ENCODE measurements around the gene CHGA. TPM values are rescaled to one million over a fixed set of nuclear protein-coding genes. Genes with fewer than 3 reads are reported as not detected.

Gene CHGA
- polyA plus RNA-seq, 1 experiment: not detected

- Histone ChIP-seq H3K27me3 (ENCODE audit: control insufficient read depth, insufficient read depth, low read length) (no peaks in the 10 kb centered on the region), H3K9me3 (ENCODE audit: control insufficient read depth, insufficient read depth, low read length) (no peaks in the 10 kb centered on the region), H3K4me3 (ENCODE audit: low read depth, low read length) (no peak overlapping the region), H3K27ac (ENCODE audit: low read depth, low read length) (no peak overlapping the region)
- TF ChIP-seq, protein P1, sequence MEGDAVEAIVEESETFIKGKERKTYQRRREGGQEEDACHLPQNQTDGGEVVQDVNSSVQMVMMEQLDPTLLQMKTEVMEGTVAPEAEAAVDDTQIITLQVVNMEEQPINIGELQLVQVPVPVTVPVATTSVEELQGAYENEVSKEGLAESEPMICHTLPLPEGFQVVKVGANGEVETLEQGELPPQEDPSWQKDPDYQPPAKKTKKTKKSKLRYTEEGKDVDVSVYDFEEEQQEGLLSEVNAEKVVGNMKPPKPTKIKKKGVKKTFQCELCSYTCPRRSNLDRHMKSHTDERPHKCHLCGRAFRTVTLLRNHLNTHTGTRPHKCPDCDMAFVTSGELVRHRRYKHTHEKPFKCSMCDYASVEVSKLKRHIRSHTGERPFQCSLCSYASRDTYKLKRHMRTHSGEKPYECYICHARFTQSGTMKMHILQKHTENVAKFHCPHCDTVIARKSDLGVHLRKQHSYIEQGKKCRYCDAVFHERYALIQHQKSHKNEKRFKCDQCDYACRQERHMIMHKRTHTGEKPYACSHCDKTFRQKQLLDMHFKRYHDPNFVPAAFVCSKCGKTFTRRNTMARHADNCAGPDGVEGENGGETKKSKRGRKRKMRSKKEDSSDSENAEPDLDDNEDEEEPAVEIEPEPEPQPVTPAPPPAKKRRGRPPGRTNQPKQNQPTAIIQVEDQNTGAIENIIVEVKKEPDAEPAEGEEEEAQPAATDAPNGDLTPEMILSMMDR (IDR thresholded peaks at IDR 0.05; ENCODE audit: low read depth, low read length): no peak
- POLR2A ChIA-PET: no interaction called here
- DNase-seq (ENCODE audit: low read depth, low spot score): no peak
- CTCF ChIA-PET: interaction anchor here (1.4 to 5.2 kb wide), 6 partner anchors 155 to 225 kb away, joined by 6 to 58 read pairs (median 15); no protein-coding TSS in a partner anchor
Observed at GRCh38 chr14:92953526-92953925, 30.6 kb downstream of the CHGA start.

DNA sequence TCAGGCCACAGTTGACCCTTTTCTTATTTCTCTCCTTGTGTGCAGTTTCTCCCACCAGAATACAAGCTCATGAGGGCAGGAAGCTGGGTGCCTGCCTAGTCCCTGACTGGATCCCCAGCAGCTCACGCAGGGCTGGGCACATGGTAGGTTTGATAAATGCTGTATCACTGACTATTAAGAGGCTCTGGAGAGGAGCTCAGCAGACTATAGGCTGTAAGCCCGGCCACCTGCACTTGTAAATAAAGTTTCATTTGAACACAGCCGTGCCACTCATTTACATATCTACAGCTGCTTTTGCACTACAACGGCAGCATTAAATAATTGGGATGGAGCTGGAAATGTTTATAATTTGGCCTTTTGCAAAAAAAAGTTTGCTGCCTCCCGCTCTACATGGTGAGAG lies 32.0 kb downstream of the CHGA start:
- H3K4me3 ChIP-seq (ENCODE audit: low read depth, low read length): no peak overlapping the region
- TF ChIP-seq, protein P1 (IDR thresholded peaks at IDR 0.05; ENCODE audit: low read depth, low read length): no peak
- H3K27ac ChIP-seq (ENCODE audit: low read depth, low read length): no peak overlapping the region
- DNase-seq (ENCODE audit: low read depth, low spot score): no peak
- ChIA-PET POLR2A (no interaction called here), CTCF (interaction anchor here (1.2 to 5.2 kb wide), 4 partner anchors 158 to 224 kb away, joined by 6 to 58 read pairs (median 22); no protein-coding TSS in a partner anchor)
- no peaks in the 10 kb centered on the region for H3K27me3 ChIP-seq (ENCODE audit: control insufficient read depth, insufficient read depth, low read length)
- no peaks in the 10 kb centered on the region for H3K9me3 ChIP-seq (ENCODE audit: control insufficient read depth, insufficient read depth, low read length)

DNA sequence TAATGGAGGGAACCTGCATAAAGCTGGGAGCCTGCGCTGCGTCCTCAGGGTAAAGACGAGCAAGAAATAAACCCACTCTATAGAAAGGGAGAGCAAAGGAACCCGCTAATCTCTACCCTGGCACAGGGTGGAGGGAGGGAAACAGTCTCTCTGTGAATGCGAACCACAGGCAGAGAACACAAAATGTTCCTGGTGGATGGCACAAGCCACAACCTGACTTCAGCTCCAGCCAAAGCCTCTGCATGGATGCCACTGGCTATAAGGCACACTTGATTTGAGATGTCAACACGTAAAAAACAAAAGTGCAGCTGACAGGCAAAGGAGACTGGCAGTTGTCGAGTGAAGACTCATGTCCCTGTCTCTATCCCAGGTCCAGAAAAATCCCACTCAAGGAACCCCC lies 32.4 kb downstream of the CHGA start:
- CTCF ChIA-PET: interaction anchor here (1.2 to 5.2 kb wide), 4 partner anchors 158 to 223 kb away, joined by 6 to 58 read pairs (median 22); no protein-coding TSS in a partner anchor
- DNase-seq (ENCODE audit: low read depth, low spot score): no peak
- no peaks in the 10 kb centered on the region for H3K27me3 ChIP-seq (ENCODE audit: control insufficient read depth, insufficient read depth, low read length)
- TF ChIP-seq, protein P1 (IDR thresholded peaks at IDR 0.05; ENCODE audit: low read depth, low read length): no peak
- POLR2A ChIA-PET: no interaction called here
- H3K27ac ChIP-seq (ENCODE audit: low read depth, low read length): no peak overlapping the region
- no peaks in the 10 kb centered on the region for H3K9me3 ChIP-seq (ENCODE audit: control insufficient read depth, insufficient read depth, low read length)
- no peak overlapping the region for H3K4me3 ChIP-seq (ENCODE audit: low read depth, low read length)

DNA sequence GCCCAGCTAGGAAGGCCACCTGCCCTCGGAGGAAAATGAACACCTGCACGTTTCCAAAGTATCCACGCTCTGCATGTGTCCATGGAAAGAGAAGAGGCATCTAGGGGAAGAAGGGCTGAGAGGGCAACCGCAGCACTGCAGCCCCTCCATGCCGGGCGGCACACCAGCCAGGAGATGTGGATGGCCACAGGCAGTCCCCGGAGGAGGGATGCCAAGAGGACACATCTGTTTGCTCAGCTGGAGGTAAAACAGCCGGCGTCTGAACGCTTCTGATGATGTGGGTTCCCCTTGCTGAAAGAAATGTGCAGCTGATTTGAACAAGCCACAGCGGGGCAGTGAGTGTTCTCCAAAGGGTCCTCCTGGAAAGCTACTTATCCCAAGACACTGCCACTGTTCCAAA lies 34.0 kb downstream of the CHGA start:
- ChIA-PET CTCF (no interaction called here), POLR2A (no interaction called here)
- no peaks in the 10 kb centered on the region; the same call in 1 of the 2 replicates for H3K9me3 ChIP-seq (ENCODE audit: control insufficient read depth, insufficient read depth, low read length)
- no peak overlapping the region for H3K27ac ChIP-seq (ENCODE audit: low read depth, low read length)
- no peak for DNase-seq (ENCODE audit: low read depth, low spot score)
- H3K4me3 ChIP-seq (ENCODE audit: low read depth, low read length): no peak overlapping the region
- H3K27me3 ChIP-seq (ENCODE audit: control insufficient read depth, insufficient read depth, low read length): no peaks in the 10 kb centered on the region
- TF ChIP-seq, protein P1 (IDR thresholded peaks at IDR 0.05; ENCODE audit: low read depth, low read length): no peak

DNA sequence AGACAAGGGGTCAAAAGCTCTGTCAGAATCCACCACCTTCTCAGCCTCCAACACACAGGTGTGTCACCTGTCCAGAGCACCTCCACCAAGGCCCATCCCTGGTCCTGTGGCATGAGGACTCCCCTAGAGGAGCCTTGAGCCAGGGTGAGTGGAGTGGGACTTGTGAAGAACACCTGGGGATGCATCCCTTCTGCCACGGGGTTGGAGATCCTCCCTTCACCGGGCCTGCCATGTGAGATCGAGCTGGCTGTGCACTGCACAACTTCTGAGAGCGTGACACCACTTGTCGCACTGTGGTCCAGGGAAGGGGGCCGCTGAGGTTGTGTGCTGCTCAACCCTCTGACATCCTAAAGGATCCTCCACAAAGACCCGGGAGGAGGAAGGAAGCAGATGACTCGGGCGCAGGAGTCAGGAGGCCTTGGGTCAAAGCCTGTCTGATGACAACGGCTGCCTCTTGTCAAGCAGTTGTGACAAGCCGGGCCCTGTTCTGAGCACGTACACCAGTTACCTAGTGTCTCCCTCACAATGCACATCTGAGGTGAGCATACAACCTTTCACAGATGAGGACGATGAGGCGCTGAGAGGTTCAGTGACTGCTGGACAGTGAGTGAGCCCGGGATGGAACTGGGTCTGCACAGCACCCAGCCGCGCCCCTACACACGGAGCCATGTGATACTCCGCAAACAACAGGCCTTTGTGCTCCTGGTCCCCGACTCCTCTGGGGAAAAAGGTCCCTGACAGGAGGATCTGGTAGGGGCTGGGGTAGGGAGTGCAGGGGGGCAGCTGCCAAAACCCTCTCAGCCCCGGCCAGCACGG lies 35.6 kb downstream of the CHGA start:
- no peak for DNase-seq (ENCODE audit: low read depth, low spot score)
- H3K27ac ChIP-seq (ENCODE audit: low read depth, low read length): no peak overlapping the region
- no peak overlapping the region for H3K4me3 ChIP-seq (ENCODE audit: low read depth, low read length)
- H3K27me3 ChIP-seq (ENCODE audit: control insufficient read depth, insufficient read depth, low read length): no peaks in the 10 kb centered on the region
- H3K9me3 ChIP-seq (ENCODE audit: control insufficient read depth, insufficient read depth, low read length): no peaks in the 10 kb centered on the region; the same call in 1 of the 2 replicates
- CTCF ChIA-PET: interaction anchor here (1.2 kb wide), 1 partner anchor 155 kb away, joined by 3 read pairs; no protein-coding TSS in a partner anchor
- POLR2A ChIA-PET: no interaction called here
- TF ChIP-seq, protein P1 (IDR thresholded peaks at IDR 0.05; ENCODE audit: low read depth, low read length): no peak

Data from AG04450 (cell line).